ENCODE data around the gene TAP2.

The TAP2 gene

GRCh38 chr6:32855467-32856174 lies 17.1 kb upstream of the TAP2 start:
- no peak overlapping the region for H3K4me3 ChIP-seq (ENCODE audit: low read depth, low read length)
- DNase-seq (ENCODE audit: low read depth), result no peak

GRCh38 chr6:32854376-32855178 lies 16.0 kb upstream of the TAP2 start:
- no peak for DNase-seq (ENCODE audit: low read depth)
- H3K4me3 ChIP-seq (ENCODE audit: low read depth, low read length), result peak overlapping the region; percentile 88

- peak within 1 kb of the TSS; percentile 88 for H3K4me3 ChIP-seq (ENCODE audit: low read depth, low read length)
- peak; percentile 65 for DNase-seq (ENCODE audit: low read depth)
Observed at GRCh38 chr6:32853541-32854375, 15.2 kb upstream of the TAP2 start, which contains the start of the genes PSMB9 and TAP1. TSS of gene PSMB9 (plus strand) at chr6:32854192. CDS start at chr6:32854230, 38 bp downstream. TSS of gene TAP1 (minus strand) at chr6:32853704. CDS start at chr6:32853636, 68 bp downstream.

- DNase-seq (ENCODE audit: low read depth), result no peak
Observed at GRCh38 chr6:32852844-32853540, 14.5 kb upstream of the TAP2 start.

DNA sequence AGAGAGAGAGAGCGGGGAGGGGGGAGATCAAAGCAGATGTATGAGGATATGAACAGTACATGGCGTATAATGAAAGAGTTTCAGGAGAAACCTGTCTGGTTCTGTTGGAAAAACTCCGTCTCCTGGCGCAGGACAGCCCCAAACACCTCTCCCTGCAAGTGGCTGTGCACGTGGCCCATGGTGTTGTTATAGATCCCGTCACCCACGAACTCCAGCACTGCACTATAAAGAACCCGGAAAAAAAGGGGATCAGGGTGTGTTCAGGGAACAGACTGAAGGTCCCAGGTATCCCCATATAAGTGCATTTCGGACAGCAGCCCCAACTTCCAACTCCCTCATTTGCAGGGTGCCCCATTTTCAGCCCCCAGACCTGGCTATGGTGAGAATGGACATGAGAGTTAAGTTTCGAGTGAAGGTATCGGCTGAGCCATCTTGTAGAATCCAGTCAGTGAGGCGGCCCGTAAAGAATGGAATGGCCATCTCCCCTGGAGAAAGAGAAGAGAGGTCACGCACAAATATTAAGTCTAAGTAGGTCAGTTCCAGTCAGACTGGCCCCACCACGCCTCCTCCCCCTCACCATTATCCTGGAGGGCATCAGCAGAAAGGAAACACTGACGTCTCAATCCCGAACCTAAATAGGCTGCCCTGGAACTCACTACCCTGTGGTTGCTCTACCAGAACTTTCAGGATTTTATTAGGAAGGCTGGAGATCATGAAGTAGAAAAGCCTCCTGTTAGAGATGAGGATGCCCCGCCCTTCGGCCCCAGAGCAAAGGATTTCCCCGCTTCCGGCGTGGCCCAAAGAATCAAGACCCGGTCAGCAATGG lies 13.7 kb upstream of the TAP2 start:
- peak overlapping the region; percentile 88 for H3K4me3 ChIP-seq (ENCODE audit: low read depth, low read length)
- no peak for DNase-seq (ENCODE audit: low read depth)

More at GRCh38 chr6:32852844-32853540, 14.5 kb upstream of the TAP2 start:
- H3K4me3 ChIP-seq (ENCODE audit: low read depth, low read length), result peak overlapping the region; percentile 88

- DNase-seq (ENCODE audit: low read depth), result no peak
- H3K4me3 ChIP-seq (ENCODE audit: low read depth, low read length), result no peak overlapping the region
Observed at GRCh38 chr6:32851025-32851424, 12.5 kb upstream of the TAP2 start.

- no peak for DNase-seq (ENCODE audit: low read depth)
Observed at GRCh38 chr6:32849126-32849525, 10.6 kb upstream of the TAP2 start.

DNA sequence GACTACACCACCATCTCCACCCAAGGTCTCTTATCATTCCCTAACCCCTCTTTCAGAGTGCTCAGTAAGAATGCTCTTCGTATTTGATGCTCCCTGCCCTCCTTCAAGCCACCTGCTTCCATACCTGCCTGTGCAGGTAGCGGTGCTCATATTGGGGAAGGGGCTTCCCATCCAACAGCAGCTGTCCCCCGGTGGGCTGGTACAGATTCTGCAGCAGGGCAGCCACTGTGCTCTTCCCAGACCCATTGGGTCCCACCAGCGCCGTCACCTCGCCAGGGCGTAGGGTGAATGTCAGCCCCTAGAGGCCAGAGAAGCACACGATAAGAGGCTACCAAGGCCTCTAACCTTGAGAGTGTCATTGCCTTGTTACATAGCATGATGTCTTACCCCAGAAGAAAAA lies 9.3 kb upstream of the TAP2 start:
- H3K4me3 ChIP-seq (ENCODE audit: low read depth, low read length), result no peak overlapping the region
- DNase-seq (ENCODE audit: low read depth), result no peak

More at GRCh38 chr6:32849126-32849525, 10.6 kb upstream of the TAP2 start:
- H3K4me3 ChIP-seq (ENCODE audit: low read depth, low read length), result no peak overlapping the region

DNA sequence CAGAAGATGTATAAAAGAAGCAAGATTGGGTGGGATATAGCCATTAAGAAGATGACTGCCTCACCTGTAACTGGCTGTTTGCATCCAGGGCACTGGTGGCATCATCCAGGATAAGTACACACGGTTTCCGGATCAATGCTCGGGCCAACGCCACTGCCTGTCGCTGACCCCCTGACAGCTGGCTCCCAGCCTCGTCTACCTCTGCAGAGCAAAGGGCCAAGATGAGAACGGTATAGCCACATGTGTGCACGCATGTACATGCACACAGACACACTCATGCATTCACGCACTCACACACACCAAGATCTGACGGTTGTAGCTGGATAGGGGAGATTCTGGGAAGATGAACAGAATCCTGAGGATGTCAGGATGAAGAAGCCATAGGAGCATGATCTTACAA lies 8.5 kb upstream of the TAP2 start:
- no peak overlapping the region for H3K4me3 ChIP-seq (ENCODE audit: low read depth, low read length)

DNA sequence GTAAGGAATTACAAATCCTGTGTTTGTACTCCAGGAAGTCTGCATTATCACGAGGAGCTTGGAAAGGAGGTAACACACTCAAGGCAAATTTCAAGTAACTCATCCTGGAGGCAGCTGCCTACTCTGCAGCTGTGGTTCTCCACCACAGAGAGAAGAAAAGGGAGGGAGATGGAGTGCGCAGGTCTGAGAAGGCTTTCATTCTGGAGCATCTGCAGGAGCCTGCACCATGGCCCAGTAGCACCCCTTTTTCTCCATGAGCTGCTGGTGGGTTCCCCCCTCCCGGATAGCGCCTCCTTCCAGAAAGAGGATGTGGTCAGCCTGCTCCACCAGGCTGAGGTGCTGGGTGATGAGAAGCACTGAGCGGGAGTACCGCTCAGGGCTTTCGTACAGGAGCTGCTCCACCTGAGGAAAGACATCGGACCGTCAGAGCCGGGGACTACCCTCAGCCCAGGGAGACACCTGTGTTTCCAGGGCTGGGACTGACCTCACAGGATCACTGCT lies 6.9 kb upstream of the TAP2 start:
- DNase-seq (ENCODE audit: low read depth), result no peak
- no peak overlapping the region for H3K4me3 ChIP-seq (ENCODE audit: low read depth, low read length)

More for the DNA sequence above, 8.5 kb upstream of the TAP2 start:
- no peak for DNase-seq (ENCODE audit: low read depth)

DNA sequence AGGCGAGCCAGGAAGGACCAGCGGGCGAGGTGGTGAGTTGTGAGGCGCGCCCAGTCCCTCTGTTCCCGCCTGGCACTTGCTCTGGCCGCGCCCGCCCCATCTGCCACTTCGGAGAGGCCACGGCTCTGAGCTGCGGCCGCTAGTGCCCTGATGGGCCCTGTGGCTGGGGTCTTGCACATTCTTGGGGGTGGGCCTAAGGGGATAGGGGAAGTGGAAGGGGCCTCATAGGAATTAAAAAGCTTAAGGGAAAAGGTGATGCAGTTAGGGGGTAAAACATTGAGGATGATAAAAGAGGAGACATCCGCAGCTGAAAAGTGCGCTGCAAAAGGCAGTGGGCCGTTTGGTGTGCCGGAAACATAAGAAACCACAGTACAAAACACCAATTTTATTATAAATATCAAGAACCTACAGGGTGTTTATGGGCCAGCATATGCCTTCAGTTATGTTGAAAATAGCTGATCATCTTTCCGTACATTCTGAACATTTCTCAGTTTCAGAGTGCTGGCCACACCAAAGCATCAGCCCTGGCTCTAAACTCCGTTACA lies 6.4 kb upstream of the TAP2 start:
- H3K4me3 ChIP-seq (ENCODE audit: low read depth, low read length), result peak overlapping the region; percentile 69
- DNase-seq (ENCODE audit: low read depth), result no peak

DNA sequence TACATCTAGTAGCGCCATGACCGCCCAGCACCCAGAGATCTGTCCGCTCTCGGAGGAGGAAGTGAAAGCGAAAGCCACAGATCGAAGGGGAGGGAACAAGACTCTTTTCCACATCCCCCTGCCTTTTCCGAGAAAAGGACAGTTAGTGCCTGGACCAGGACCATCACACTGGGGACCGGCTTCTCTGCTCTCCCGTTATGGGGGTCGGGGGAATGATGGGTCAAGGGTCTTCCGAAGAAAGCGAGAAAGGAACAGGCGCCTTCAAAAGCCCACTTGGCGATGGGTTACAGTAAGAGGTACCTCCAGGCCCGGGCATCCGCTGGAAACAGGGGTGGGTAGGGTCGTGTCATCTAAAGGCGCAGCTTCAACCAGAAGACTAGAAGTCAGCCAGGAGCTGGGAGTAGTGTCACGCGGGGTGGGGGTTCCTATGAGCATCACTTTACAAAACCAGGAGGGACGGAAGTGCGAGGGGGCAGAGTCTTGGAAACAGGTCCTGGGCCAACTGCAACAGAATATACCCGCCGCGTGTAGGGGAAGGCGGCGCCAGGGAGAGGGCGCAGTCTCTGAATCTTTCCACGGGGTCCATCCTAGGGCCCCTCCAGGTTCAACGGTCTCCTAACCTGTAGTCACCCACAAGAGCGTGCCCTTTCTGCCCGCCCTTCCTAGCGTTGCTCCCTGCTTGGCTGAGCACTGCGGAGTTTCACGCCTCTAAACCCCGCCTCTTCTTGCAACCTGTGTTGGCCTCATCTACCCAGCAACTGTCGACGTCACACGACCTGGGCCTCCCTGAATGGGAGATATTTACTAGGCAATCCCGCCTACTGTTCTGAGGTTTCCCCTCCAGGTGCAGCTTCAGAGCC lies 5.7 kb upstream of the TAP2 start, which contains the start of gene PSMB8:
Gene PSMB8, minus strand, starts transcription at position 69 of the 860 bp plus-strand sequence. Its CDS starts 51 bp downstream, at position 18.
- DNase-seq (ENCODE audit: low read depth), result peak; percentile 64

DNA sequence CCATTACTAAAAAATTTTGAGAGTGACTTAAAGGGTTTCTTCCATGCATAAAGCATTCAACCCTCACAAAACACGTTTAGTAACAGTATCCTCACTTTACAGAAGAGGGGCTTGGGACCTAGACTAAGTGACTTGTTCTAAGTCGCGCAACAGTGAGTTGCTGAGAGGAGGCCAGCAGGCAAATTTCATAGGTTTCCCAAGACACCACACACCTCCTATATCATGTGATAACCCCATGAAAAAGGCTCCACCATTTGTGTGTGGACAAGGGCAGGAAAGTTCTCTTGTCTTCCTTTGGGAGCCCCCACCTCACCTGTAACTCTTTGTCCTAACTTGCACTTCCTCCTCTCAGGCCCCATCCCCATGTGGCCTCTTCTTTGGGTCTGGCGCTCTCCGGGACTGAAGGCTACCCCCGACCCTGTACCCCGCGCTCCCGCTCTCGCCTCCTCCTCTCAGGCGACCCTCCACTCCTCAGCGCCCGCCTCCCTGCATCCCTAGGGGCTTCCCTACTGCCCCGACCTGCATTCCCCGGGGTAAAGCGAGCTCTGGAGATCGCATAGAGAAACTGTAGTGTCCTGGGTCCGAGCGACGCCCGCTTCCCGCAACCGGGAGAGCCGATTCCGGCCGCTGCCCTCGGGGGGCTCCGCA lies 4.9 kb upstream of the TAP2 start:
- no peak for DNase-seq (ENCODE audit: low read depth)
- H3K4me3 ChIP-seq (ENCODE audit: low read depth, low read length), result peak overlapping the region; percentile 69

More for the DNA sequence above, 5.7 kb upstream of the TAP2 start, which contains the start of gene PSMB8:
- peak within 1 kb of the TSS; percentile 69 for H3K4me3 ChIP-seq (ENCODE audit: low read depth, low read length)

- H3K4me3 ChIP-seq (ENCODE audit: low read depth, low read length), result no peak overlapping the region
- no peak for DNase-seq (ENCODE audit: low read depth)
Observed at GRCh38 chr6:32842690-32843089, 4.2 kb upstream of the TAP2 start.

DNA sequence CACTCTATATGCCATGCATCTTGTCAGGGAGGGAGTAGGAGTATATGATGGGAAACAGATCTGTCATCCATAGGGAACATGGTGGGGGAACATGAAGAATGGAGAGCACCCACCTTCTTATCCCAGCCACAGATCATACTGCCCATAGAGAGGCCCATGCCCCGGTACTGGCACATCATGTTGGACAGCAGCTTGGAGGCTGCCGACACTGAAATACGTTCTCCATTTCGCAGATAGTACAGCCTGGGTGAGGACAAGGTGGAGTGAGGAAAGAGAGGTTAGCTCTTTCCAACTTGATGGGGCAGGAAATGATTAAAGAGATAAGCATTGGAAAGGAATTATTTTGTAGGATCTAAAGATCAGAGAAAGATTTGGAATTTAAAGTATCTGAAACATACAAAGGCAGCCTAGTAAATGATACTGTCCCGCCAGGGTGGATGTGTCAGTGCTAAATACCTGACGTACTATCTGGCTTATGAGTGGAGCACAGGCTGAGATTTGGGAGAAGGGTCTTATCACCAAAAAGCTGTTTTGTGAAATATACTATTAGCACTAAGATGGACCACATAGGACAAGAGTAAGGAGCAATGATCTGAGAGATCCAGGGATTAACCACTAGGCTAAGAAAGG lies 3.6 kb upstream of the TAP2 start:
- DNase-seq (ENCODE audit: low read depth), result no peak
- H3K4me3 ChIP-seq (ENCODE audit: low read depth, low read length), result no peak overlapping the region
